ENCODE measurements around the gene ATP1B4.

DNA sequence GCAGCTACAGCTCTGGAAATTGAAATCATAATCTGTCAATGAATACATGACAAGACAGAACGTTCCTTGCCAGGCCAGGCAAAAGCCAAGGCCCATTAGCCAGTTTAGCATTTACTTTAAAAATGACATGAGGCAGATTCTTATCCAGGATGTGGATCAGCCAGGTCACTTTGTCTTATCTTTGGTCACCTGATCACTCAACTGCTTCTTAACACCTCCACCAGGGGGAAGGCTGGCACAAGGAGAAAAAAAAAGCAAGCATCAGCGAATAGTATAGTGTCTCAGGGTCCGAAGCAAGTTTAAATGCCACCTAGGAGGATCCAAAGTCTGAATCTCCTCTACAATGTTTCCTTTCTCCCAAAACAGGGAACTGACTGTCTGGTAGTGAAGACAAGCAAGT, 18.8 kb downstream of the ATP1B4 start:
- TF ChIP-seq, protein P1, sequence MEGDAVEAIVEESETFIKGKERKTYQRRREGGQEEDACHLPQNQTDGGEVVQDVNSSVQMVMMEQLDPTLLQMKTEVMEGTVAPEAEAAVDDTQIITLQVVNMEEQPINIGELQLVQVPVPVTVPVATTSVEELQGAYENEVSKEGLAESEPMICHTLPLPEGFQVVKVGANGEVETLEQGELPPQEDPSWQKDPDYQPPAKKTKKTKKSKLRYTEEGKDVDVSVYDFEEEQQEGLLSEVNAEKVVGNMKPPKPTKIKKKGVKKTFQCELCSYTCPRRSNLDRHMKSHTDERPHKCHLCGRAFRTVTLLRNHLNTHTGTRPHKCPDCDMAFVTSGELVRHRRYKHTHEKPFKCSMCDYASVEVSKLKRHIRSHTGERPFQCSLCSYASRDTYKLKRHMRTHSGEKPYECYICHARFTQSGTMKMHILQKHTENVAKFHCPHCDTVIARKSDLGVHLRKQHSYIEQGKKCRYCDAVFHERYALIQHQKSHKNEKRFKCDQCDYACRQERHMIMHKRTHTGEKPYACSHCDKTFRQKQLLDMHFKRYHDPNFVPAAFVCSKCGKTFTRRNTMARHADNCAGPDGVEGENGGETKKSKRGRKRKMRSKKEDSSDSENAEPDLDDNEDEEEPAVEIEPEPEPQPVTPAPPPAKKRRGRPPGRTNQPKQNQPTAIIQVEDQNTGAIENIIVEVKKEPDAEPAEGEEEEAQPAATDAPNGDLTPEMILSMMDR (IDR thresholded peaks at IDR 0.05), result no peak
- TF ChIP-seq EP300 (IDR thresholded peaks at IDR 0.05) (no peak), POLR2A (IDR thresholded peaks at IDR 0.05) (no peak)
